HepG2 (cell line): ENCODE measurements around the gene NME7. TPM values are rescaled to one million over a fixed set of nuclear protein-coding genes. Genes with fewer than 3 reads are reported as not detected.

Experiments used
- CEBPG ChIP-seq: IDR thresholded peaks from 2 replicates; pipeline ENCODE4 v1.6.1; 2016
- HNRNPH1 ChIP-seq: fragments of 200-400 bp; formaldehyde crosslinking; optimal IDR thresholded peaks from 2 replicates; pipeline ENCODE3; 2017; ENCODE audit warnings: mild to moderate bottlenecking, low read depth, low read length
- HOXA9 ChIP-seq: sonication (generic); formaldehyde crosslinking; IDR thresholded peaks from 2 replicates; pipeline ENCODE4 v1.8.1; 2022; ENCODE audit warnings: missing genetic modification reagents, mild to moderate bottlenecking, moderate library complexity, borderline replicate concordance
- KIAA2018 ChIP-seq: sonication (generic); formaldehyde crosslinking; IDR thresholded peaks from 2 replicates; pipeline ENCODE4 v1.5.0; 2020; ENCODE audit warnings: mild to moderate bottlenecking, missing genetic modification reagents, borderline replicate concordance
- NR1H2 ChIP-seq: sonication (generic); formaldehyde crosslinking; IDR thresholded peaks from 2 replicates; pipeline ENCODE4 v1.8.1; 2022; ENCODE audit warnings: low read depth, missing genetic modification reagents, borderline replicate concordance
- STAG1 ChIP-seq: sonication (generic); formaldehyde crosslinking; IDR thresholded peaks from 2 replicates; pipeline ENCODE4 v1.4.0; 2020; ENCODE audit warnings: missing genetic modification reagents
- ZFP36L1 ChIP-seq: sonication (generic); formaldehyde crosslinking; IDR thresholded peaks from 2 replicates; pipeline ENCODE4 v1.8.0; 2022; ENCODE audit warnings: mild to moderate bottlenecking, missing genetic modification reagents, moderate library complexity
- ZNF24 ChIP-seq: fragments of 450-650 bp; IDR thresholded peaks from 2 replicates; pipeline ENCODE4 v1.6.1; 2017; ENCODE audit warnings: antibody characterized with exemption, mild to moderate bottlenecking
- ZNF383 ChIP-seq: sonication (generic); formaldehyde crosslinking; IDR thresholded peaks from 2 replicates; pipeline ENCODE4 v1.4.0; 2020; ENCODE audit warnings: missing genetic modification reagents, mild to moderate bottlenecking, borderline replicate concordance
- ZNF572 ChIP-seq: sonication (generic); formaldehyde crosslinking; IDR thresholded peaks from 2 replicates; pipeline ENCODE4 v1.5.1; 2020; ENCODE audit warnings: mild to moderate bottlenecking, missing genetic modification reagents
- polyA plus RNA-seq, 8 experiments: library from polyadenylated mRNA; depleted of rRNA in 3 of 8; stranded (reverse) in 7 of 8; unstranded in 1 of 8; fragments of >200 nt; fragmentation: Illumina TruSeq in 4 of 8; extraction: Trizol in 4 of 8; gene quantifications; 2 replicates each; pipeline versions ENCODE4 v1.2.1 to v1.2.3, GENCODE V29; 2011 to 2016; ENCODE audit warnings: low read depth in 4 of 8, missing spikeins in 1 of 8, mixed read lengths in 1 of 8; ENCODE audit not compliant: insufficient read depth in 1 of 8
- total RNA-seq, 5 experiments: library from RNA; depleted of rRNA; stranded (reverse); fragments of >200 nt; fragmentation: Illumina TruSeq; extraction: Trizol; gene quantifications; 2 replicates each; pipeline ENCODE4 v1.2.3, GENCODE V29; 2016; ENCODE audit warnings: low read depth in 1 of 5
- TF ChIP-seq, protein P1 (sequence below): sonication (generic); formaldehyde crosslinking; IDR thresholded peaks from 2 replicates; pipeline ENCODE4; 2020; ENCODE audit warnings: missing genetic modification reagents, mild to moderate bottlenecking, borderline replicate concordance
- TF ChIP-seq, protein P2 (sequence below): sonication (generic); formaldehyde crosslinking; IDR thresholded peaks from 2 replicates; pipeline ENCODE4 v1.8.1; 2023; ENCODE audit warnings: mild to moderate bottlenecking, missing genetic modification reagents

Gene NME7
- total and polyA plus RNA-seq, 2 of the 13 experiments (the other 11 are each of a cell fraction or from before 2014, with no cell fraction given): 9.4 to 22.5 TPM

- no peak for TF ChIP-seq KIAA2018 (CRISPR knock-in tag)
- no peak for TF ChIP-seq HNRNPH1
- TF ChIP-seq, protein P1, sequence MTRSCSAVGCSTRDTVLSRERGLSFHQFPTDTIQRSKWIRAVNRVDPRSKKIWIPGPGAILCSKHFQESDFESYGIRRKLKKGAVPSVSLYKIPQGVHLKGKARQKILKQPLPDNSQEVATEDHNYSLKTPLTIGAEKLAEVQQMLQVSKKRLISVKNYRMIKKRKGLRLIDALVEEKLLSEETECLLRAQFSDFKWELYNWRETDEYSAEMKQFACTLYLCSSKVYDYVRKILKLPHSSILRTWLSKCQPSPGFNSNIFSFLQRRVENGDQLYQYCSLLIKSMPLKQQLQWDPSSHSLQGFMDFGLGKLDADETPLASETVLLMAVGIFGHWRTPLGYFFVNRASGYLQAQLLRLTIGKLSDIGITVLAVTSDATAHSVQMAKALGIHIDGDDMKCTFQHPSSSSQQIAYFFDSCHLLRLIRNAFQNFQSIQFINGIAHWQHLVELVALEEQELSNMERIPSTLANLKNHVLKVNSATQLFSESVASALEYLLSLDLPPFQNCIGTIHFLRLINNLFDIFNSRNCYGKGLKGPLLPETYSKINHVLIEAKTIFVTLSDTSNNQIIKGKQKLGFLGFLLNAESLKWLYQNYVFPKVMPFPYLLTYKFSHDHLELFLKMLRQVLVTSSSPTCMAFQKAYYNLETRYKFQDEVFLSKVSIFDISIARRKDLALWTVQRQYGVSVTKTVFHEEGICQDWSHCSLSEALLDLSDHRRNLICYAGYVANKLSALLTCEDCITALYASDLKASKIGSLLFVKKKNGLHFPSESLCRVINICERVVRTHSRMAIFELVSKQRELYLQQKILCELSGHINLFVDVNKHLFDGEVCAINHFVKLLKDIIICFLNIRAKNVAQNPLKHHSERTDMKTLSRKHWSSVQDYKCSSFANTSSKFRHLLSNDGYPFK (CRISPR knock-in tag): no peak
- no peak for TF ChIP-seq ZFP36L1 (CRISPR knock-in tag)
- TF ChIP-seq ZNF383: no peak
- TF ChIP-seq ZNF24: no peak
- TF ChIP-seq, protein P2, sequence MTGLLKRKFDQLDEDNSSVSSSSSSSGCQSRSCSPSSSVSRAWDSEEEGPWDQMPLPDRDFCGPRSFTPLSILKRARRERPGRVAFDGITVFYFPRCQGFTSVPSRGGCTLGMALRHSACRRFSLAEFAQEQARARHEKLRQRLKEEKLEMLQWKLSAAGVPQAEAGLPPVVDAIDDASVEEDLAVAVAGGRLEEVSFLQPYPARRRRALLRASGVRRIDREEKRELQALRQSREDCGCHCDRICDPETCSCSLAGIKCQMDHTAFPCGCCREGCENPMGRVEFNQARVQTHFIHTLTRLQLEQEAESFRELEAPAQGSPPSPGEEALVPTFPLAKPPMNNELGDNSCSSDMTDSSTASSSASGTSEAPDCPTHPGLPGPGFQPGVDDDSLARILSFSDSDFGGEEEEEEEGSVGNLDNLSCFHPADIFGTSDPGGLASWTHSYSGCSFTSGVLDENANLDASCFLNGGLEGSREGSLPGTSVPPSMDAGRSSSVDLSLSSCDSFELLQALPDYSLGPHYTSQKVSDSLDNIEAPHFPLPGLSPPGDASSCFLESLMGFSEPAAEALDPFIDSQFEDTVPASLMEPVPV (CRISPR knock-in tag): no peak
- no peak for TF ChIP-seq ZNF572
- TF ChIP-seq STAG1: no peak
- peak; percentile 87 for TF ChIP-seq CEBPG
- TF ChIP-seq NR1H2 (CRISPR knock-in tag): no peak
- no peak for TF ChIP-seq HOXA9
These were observed 257.9 kb downstream of the NME7 start (continued) for GRCh38 chr1:169109561-169110134.
